ENCODE data around the gene TMEM231.
"Not testable (repeated sequence)": the region's sequence is repeated elsewhere in the genome, so short reads cannot be mapped to it uniquely, and the experiment has no call there.

Gene TMEM231, protein sequence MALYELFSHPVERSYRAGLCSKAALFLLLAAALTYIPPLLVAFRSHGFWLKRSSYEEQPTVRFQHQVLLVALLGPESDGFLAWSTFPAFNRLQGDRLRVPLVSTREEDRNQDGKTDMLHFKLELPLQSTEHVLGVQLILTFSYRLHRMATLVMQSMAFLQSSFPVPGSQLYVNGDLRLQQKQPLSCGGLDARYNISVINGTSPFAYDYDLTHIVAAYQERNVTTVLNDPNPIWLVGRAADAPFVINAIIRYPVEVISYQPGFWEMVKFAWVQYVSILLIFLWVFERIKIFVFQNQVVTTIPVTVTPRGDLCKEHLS

DNA sequence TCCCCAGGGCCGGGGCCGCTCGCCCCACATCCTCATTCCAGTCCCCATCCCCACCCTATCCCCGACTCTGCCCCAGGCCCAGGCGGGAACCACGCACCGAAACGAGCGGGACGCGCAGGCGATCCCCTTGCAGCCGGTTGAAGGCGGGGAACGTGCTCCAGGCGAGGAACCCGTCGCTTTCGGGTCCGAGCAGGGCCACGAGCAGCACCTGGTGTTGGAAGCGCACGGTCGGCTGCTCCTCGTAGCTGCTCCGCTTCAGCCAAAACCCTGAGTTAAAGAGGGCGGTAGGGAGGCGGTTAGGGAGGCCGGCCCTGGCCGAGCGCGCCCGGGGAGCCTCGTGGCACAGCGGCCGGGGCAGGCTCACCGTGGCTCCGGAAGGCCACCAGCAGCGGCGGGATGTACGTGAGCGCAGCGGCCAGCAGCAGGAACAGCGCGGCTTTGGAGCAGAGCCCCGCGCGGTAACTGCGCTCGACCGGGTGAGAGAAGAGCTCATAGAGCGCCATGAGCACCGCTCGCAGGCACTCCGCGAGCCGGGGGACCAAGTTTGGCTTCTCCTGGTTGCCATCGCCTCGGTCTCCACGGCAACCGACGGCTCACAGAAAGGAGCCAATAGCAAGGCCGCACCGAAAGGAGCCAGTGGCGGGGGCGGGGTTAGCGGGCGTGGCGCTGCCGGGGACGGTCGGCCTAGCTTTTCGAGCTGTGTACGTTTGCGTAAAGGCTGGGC lies at the start of gene TMEM231:
Gene TMEM231, minus strand, starts transcription at position 546 of the 724 bp plus-strand sequence. Its CDS starts 43 bp downstream, at position 503.
- TF ChIP-seq, protein P1, sequence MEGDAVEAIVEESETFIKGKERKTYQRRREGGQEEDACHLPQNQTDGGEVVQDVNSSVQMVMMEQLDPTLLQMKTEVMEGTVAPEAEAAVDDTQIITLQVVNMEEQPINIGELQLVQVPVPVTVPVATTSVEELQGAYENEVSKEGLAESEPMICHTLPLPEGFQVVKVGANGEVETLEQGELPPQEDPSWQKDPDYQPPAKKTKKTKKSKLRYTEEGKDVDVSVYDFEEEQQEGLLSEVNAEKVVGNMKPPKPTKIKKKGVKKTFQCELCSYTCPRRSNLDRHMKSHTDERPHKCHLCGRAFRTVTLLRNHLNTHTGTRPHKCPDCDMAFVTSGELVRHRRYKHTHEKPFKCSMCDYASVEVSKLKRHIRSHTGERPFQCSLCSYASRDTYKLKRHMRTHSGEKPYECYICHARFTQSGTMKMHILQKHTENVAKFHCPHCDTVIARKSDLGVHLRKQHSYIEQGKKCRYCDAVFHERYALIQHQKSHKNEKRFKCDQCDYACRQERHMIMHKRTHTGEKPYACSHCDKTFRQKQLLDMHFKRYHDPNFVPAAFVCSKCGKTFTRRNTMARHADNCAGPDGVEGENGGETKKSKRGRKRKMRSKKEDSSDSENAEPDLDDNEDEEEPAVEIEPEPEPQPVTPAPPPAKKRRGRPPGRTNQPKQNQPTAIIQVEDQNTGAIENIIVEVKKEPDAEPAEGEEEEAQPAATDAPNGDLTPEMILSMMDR (IDR thresholded peaks at IDR 0.05; ENCODE audit: extremely low read depth, insufficient read depth, missing control alignments), result peak; percentile 16
- peak; percentile 97 for DNase-seq (ENCODE audit: low spot score)
- in situ Hi-C loops (cut with MboI; ENCODE audit: low pct_unique_long_range_greater_than_20kb, low sequenced_read_pairs, unreplicated experiment), result no loop called here

DNA sequence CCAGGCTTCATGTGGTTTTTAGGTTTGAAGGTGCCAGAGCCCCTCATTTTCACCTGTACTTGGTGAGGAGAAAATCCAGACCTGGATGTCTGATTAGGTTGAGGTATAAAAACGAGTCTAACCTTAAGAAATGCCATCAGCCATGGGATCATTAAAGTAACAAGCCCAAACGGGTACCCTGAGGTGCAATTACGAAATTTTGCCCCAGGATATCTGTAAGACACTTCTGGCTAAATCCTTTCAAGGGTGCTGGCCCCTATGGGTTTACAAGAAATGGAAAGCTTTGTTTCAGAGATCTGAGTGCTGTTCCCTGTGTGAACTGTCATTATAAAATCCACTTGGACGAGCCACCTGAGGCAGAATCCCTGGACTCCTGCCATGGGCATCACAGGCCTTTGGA lies 47.2 kb upstream of the TMEM231 start:
- TF ChIP-seq, protein P1 (IDR thresholded peaks at IDR 0.05; ENCODE audit: extremely low read depth, insufficient read depth, missing control alignments), result no peak
- DNase-seq (ENCODE audit: low spot score), result no peak
- in situ Hi-C loops (cut with MboI; ENCODE audit: low pct_unique_long_range_greater_than_20kb, low sequenced_read_pairs, unreplicated experiment), result no loop called here

DNA sequence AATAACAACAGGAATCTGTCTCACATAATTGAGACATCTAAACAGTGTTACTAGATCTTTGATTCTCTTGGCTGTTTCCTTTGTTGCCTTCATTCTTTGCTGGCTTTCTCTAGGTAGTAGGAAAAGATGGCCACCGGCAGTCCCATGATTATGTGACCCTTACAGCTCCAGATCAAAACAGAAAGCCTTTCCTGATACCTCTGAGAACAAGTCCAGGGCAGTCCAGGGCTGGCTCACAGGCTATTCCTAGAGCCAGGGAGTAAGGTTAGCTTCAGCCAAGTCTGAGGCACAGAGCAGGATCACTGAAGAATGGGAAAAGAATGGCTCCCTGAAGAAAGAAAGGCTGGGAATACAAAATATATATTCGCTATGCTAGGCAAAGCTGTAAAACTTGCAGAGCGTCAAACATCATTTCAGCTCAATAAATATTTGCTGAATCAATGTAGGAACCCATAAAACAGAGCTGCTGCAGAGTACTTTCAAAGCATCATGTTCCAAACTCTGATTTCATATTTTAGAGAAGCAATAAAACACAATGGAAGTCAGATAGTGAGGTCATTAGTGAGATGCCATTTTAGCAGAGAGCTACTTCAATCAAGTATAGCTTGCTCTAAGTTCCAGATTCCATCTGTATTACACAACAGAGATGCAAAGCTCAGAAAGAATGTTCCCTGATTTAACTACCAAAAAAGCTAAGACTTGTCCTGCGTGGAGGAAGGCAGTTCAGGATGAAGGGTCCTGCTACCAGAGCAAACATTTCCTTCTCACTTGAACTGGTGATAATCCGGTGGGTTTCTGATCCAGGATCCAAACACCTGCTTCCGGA lies 43.6 kb upstream of the TMEM231 start:
- DNase-seq (ENCODE audit: low spot score), result no peak
- TF ChIP-seq, protein P1 (IDR thresholded peaks at IDR 0.05; ENCODE audit: extremely low read depth, insufficient read depth, missing control alignments), result no peak
- in situ Hi-C loops (cut with MboI; ENCODE audit: low pct_unique_long_range_greater_than_20kb, low sequenced_read_pairs, unreplicated experiment), result no loop called here

DNA sequence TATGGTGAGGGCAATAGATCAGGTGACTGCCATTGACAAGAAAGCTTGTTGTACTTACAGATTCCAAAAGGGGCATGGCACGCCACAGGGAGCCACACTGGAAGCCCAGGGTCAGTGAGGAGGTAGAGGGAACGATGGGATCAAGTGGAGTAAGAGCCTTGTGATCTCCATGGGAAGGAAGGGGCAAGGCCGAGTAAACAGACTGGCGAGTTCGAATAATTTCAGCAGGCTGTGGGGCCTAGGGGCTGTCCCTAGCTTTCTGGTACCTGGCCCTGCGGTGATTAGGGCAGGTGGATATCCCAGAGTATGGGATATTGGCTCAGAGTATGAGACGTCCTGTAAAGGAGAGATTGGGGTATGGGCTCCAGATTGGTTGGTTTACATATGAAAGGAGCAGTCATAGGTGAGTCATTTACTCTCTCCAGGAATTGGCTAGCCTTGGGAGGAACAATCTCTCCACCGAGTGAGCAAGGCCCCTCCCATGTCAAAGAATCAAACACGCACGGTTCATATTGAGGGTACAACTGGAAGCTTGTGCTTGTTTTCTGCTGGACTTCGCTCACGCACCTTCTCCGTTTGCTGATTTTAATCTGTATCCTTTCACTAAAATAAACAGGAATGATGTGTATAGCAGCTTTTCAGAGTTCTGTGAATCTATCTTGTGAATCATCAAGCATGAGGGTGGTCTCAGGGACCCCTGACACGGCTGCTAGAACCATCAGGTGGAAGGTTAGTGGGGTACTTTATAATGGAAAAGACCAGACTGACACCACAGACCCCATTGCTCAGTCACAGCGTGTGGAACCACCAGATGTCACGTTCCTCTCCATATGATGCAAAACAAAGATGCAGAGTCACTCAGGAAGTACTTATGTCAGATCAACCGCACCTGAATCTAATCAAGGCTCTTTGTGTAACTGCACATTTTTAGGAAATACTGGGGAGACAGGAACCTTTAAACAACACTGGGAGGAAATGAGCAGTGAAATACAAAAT lies 38.1 kb upstream of the TMEM231 start:
- no peak for DNase-seq (ENCODE audit: low spot score)
- in situ Hi-C loops (cut with MboI; ENCODE audit: low pct_unique_long_range_greater_than_20kb, low sequenced_read_pairs, unreplicated experiment), result no loop called here

DNA sequence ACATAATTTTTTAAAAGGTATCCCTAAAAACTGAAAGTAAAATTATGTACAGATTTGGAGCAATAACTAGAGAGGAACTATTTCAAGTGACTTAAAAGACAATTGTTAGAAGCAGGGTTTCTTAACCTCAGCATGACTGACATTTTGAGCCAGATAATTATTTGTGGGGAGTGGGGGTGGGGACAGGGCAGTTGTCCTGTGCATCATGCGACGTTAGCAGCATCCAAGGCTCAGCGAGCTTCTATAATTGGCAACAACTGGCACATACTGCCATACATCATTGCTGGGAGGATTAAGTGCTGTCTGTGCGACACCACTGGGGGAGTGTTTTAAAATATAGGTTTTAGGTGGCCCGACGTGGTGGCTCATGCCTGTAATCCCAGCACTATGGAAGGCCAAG lies 37.3 kb upstream of the TMEM231 start:
- in situ Hi-C loops (cut with MboI; ENCODE audit: low pct_unique_long_range_greater_than_20kb, low sequenced_read_pairs, unreplicated experiment), result no loop called here
- DNase-seq (ENCODE audit: low spot score), result no peak
- TF ChIP-seq, protein P1 (IDR thresholded peaks at IDR 0.05; ENCODE audit: extremely low read depth, insufficient read depth, missing control alignments), result no peak

More for the DNA sequence above, 38.1 kb upstream of the TMEM231 start:
- TF ChIP-seq, protein P1 (IDR thresholded peaks at IDR 0.05; ENCODE audit: extremely low read depth, insufficient read depth, missing control alignments), result no peak

DNA sequence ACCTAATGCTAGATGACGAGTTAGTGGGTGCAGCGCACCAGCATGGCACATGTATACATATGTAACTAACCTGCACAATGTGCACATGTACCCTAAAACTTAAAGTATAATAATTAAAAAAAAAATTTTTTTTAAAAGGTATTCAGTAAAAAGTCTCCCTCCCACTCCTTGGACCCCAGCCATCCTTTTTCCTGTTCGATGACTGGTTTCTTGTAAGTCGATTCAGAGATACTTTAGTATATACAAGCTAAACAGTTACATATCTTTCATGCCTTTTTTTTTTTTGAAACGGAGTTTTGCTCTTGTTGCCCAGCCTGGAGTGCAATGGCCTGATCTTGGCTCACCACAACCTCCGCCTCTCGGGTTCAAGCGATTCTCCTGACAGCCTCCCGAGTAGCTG lies 35.9 kb upstream of the TMEM231 start:
- in situ Hi-C loops (cut with MboI; ENCODE audit: low pct_unique_long_range_greater_than_20kb, low sequenced_read_pairs, unreplicated experiment); DNase-seq (ENCODE audit: low spot score): not testable (repeated sequence)

Measured in GM13977 (cell line).